Naive B cell (primary cell): Measurements from ENCODE around the gene OGA. TPM values are rescaled to one million over a fixed set of nuclear protein-coding genes. Genes with fewer than 3 reads are reported as not detected.

ENCODE experiments used
- ATAC-seq, 2 donors: fragments of 150-1000 bp; cut with Tn5 transposase; 2 replicates each; pipeline ENCODE4 v1.10.0; 2021; ENCODE audit warnings: low read depth in 2 of 2, mild to moderate bottlenecking in 2 of 2, moderate library complexity in 2 of 2
- DNase-seq: peaks from one replicate; pipeline ENCODE4 v3.0.0; 2022
- H3K27ac Mint-ChIP-seq, 6 donors: one replicate each; pipeline ENCODE4 v1.8.0; 2020 to 2022; ENCODE audit warnings: mild to moderate bottlenecking in 6 of 6, mixed read lengths in 6 of 6, moderate library complexity in 5 of 6, inconsistent platforms in 2 of 6
- H3K27me3 Mint-ChIP-seq, 3 donors: one replicate each; pipeline ENCODE4 v1.8.0; 2021 to 2022; ENCODE audit warnings: mixed read lengths in 3 of 3, mild to moderate bottlenecking in 1 of 3
- H3K36me3 Mint-ChIP-seq, 2 donors: one replicate each; pipeline ENCODE4 v1.8.0; 2020 to 2022; ENCODE audit warnings: mixed read lengths in 2 of 2, inconsistent platforms in 1 of 2, mild to moderate bottlenecking in 1 of 2
- H3K4me1 Mint-ChIP-seq, 3 donors: one replicate each; pipeline ENCODE4 v1.8.0; 2020 to 2022; ENCODE audit warnings: mixed read lengths in 3 of 3, inconsistent platforms in 1 of 3, mild to moderate bottlenecking in 1 of 3, moderate library complexity in 1 of 3
- H3K4me3 Mint-ChIP-seq, 8 donors: one replicate each; pipeline ENCODE4 v1.8.0; 2020 to 2022; ENCODE audit warnings: mild to moderate bottlenecking in 8 of 8, mixed read lengths in 8 of 8, moderate library complexity in 8 of 8, inconsistent platforms in 2 of 8
- H3K9me3 Mint-ChIP-seq, 7 donors: one replicate each; pipeline ENCODE4 v1.8.0; 2020 to 2022; ENCODE audit warnings: mixed read lengths in 7 of 7, mild to moderate bottlenecking in 5 of 7, inconsistent platforms in 2 of 7, moderate library complexity in 1 of 7
- polyA plus RNA-seq, 6 donors: library from polyadenylated mRNA; unstranded; fragments of 300-500 nt; fragmentation: Illumina TruSeq; gene quantifications; one replicate each; pipeline ENCODE4 v1.2.3, GENCODE V29; 2021; ENCODE audit warnings: low read depth in 6 of 6

Gene OGA
- polyA plus RNA-seq, result 10 to 100 TPM; 36.1 to 77.5 (median 61.2) TPM

DNA sequence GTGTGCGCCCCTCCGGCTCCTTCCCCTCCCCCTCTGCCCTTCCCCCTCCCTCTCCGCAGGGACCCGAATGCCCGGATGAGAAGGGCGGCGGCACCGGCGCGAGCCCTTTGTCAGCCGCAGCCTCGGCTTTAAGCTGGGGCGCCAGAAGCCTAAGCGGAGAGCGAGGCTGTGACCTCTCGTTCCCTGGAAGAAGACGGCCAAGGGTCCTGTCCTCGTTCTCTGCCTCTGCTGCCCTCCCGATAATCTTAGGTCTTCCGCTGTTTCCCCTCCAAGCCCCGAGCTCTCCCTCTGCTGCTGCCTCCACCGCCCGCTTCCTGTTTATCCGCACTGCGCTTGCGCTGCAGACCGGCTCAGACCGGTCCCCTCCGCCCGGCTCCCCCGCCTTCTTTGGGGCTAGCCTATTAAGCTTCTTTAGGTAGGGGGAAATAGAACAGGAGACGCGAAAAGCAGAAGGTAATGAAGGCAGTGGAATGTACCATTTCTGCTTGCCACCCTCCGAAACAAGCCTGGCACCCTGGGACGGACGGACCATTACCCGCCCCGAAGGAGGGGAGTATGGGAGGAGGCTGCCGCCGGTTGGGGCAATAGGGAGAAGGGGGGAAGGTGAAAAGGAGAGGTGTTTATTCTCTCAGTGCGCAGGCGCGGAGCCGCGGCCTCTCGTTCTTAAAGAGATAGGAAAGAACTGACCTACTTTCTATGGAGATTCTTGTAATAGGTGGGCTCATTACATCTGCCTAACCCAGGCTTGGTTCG, at the start of gene OGA:
Gene OGA, minus strand, starts transcription at position 326 of the 753 bp plus-strand sequence. CDS start 422 bp downstream, outside the sequence.
- DNase-seq (peak; percentile 98), ATAC-seq (peak; percentile 90)
- Mint-ChIP-seq H3K27me3 (no peaks in the 10 kb centered on the region), H3K4me1 (peaks cover 38 to 47% (median 39%) of the 10 kb centered on the region in 3 donors), H3K27ac (peak within 1 kb of the TSS; percentile 97 to 99 (median 98)), H3K4me3 (peak within 1 kb of the TSS; percentile 95 to 100 (median 98)), H3K36me3 (peaks cover 5 to 9% of the 10 kb centered on the region in 2 donors), H3K9me3 (peaks cover 0 to 2% (median 0%) of the 10 kb centered on the region in 7 donors)

DNA sequence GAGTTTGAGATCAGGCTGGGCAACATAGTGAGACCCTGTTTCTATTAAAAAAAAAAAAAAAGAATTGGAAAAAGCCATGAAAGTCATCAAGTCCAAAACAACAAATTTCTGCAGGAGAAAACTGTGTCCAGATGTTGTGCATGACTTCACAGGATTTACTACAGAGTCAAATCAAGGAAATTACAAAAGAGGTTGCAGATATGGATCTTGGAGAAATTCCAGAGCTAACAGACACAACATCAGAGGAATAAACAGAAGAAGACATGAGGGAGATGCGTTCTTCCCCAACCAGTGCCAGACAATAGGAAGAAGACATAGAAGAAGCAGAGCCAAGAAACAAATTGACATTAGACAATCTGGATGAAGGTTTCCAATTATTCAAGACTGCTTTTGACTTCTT, 49.7 kb upstream of the OGA start:
- Mint-ChIP-seq H3K4me1 (peaks cover 4 to 16% (median 6%) of the 10 kb centered on the region in 3 donors), H3K9me3 (peaks cover 0 to 8% (median 5%) of the 10 kb centered on the region in 7 donors), H3K36me3 (peaks cover 13 to 19% of the 10 kb centered on the region in 2 donors), H3K27ac (no peak overlapping the region), H3K27me3 (no peaks in the 10 kb centered on the region), H3K4me3 (no peak overlapping the region)
- ATAC-seq (no peak), DNase-seq (no peak)

GRCh38 chr10:101859530-101859929, 41.3 kb upstream of the OGA start:
- Mint-ChIP-seq H3K27me3 (no peaks in the 10 kb centered on the region), H3K27ac (peak overlapping the region in 1 of 6 donors; percentile 66), H3K36me3 (peaks cover 15 to 30% of the 10 kb centered on the region in 2 donors), H3K9me3 (peaks cover 5 to 14% (median 8%) of the 10 kb centered on the region in 7 donors), H3K4me1 (peaks cover 13 to 29% (median 22%) of the 10 kb centered on the region in 3 donors), H3K4me3 (no peak overlapping the region)
- no peak for DNase-seq
- no peak for ATAC-seq

DNA sequence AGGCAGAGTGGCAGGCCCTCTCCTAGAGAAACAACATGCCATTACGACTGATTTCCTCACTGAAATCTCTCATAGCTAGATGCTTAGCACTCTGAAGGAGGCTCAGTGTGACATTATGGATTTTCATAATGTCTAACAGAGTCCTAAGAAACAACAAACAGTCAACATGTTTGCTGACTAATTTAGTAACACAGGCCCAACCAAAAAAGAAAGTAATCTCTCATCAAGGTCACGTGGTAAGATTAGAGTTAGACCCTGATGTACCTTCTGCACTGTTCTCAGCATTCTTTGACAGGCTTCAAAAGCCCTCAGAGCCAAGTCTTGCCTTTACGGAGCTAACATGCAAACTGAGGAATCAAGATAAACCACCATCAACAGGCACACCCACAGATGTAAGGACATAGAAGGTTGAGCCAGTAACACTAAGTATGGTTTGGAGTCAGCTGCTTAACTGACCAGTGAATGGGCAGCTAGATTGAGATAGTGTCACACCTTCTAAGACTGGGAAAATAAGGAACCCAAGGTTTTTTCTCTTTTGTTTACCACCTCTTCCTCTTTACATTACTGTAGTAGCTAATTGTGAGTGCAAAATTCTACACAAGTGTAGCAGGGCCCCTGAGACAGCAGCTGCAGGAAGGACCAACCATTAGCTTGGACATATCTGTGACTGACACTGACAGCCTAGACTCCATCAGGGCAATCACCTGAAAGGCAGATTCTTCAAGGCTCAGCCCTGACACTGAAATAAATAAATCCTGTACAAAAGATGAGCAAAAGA, 40.7 kb upstream of the OGA start:
- peak overlapping the region in 2 of 6 donors; percentile 66 to 78 for H3K27ac Mint-ChIP-seq
- H3K9me3 Mint-ChIP-seq, result peaks cover 5 to 14% (median 8%) of the 10 kb centered on the region in 7 donors
- H3K36me3 Mint-ChIP-seq, result peaks cover 9 to 30% of the 10 kb centered on the region in 2 donors
- H3K4me3 Mint-ChIP-seq, result no peak overlapping the region
- H3K4me1 Mint-ChIP-seq, result peaks cover 9 to 28% (median 17%) of the 10 kb centered on the region in 3 donors
- no peak for DNase-seq
- no peaks in the 10 kb centered on the region for H3K27me3 Mint-ChIP-seq
- ATAC-seq, result peak in 1 of 2 donors; percentile 23

DNA sequence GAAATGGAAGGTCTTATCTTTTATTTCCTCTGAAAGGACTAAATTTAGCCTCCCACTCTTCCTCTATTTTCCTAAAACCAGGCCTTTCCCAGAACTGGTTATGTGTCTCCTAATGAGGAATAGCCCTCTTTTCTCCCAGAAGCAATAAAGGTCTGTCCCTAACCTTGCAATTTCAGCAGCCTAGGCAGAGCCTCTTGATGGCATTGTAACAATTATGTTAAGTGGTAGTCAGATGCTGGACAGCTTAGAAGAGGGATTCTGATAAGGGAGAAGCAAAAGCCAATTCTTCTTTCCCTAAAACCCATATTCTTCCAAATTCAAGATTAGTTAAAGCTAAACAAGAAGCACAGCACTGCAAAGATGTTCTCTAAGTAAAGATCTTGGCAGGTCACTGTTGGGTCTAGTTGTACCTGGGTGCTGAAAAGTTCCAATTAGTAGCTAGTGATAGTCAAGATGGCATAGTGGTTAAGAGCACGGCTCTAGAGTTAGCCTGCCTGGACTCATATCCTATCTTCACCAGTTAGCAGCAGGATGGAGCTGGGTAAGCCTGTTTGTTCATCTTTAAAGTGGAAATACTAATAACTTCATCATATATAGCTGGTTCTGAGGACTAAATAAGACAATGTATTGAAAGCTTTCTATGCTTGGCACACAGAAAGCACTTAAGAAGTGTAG, 39.7 kb upstream of the OGA start:
- Mint-ChIP-seq H3K36me3 (peaks cover 7 to 30% of the 10 kb centered on the region in 2 donors), H3K9me3 (peaks cover 5 to 14% (median 8%) of the 10 kb centered on the region in 7 donors), H3K27me3 (no peaks in the 10 kb centered on the region), H3K4me1 (peaks cover 7 to 25% (median 20%) of the 10 kb centered on the region in 3 donors), H3K4me3 (peak overlapping the region in 1 of 8 donors; percentile 0), H3K27ac (peak overlapping the region in 1 of 6 donors; percentile 32)
- no peak for ATAC-seq
- DNase-seq, result no peak

DNA sequence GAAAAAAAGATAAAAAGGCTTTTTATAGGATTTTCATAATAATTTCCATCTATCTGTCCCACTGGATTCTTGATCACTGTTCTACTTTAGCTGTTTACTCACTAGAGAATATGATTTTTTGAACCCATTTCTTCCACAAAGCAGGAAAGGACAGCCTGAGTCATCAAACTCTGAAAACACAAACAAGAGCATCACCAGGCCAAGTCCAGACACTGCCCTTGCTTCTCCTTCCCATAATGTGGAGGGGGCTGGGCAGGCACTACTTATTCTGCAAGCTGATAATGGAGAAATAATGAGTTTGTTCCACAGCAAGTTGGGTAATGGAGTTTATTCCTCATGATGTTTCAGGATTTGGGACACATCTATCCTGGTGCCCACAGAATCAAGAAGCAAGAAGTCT, 38.4 kb upstream of the OGA start:
- ATAC-seq, result no peak
- H3K4me1 Mint-ChIP-seq, result peaks cover 7 to 25% (median 20%) of the 10 kb centered on the region in 3 donors
- H3K36me3 Mint-ChIP-seq, result peaks cover 7 to 22% of the 10 kb centered on the region in 2 donors
- DNase-seq, result no peak
- no peak overlapping the region for H3K27ac Mint-ChIP-seq
- H3K4me3 Mint-ChIP-seq, result no peak overlapping the region
- H3K9me3 Mint-ChIP-seq, result peaks cover 5 to 14% (median 8%) of the 10 kb centered on the region in 7 donors
- H3K27me3 Mint-ChIP-seq, result no peaks in the 10 kb centered on the region

GRCh38 chr10:101851411-101852116, 33.3 kb upstream of the OGA start:
- ATAC-seq (no peak), DNase-seq (no peak)
- Mint-ChIP-seq H3K27me3 (no peaks in the 10 kb centered on the region), H3K36me3 (peaks cover 0 to 21% of the 10 kb centered on the region in 2 donors), H3K4me1 (peaks cover 11 to 20% (median 14%) of the 10 kb centered on the region in 3 donors), H3K9me3 (no peaks in the 10 kb centered on the region), H3K4me3 (no peak overlapping the region), H3K27ac (peak overlapping the region in 1 of 6 donors; percentile 81)

- H3K36me3 Mint-ChIP-seq, result peaks cover 0 to 21% of the 10 kb centered on the region in 2 donors
- no peak overlapping the region for H3K4me3 Mint-ChIP-seq
- ATAC-seq, result no peak
- H3K4me1 Mint-ChIP-seq, result peaks cover 11 to 20% (median 14%) of the 10 kb centered on the region in 3 donors
- no peaks in the 10 kb centered on the region for H3K27me3 Mint-ChIP-seq
- DNase-seq, result no peak
- H3K9me3 Mint-ChIP-seq, result no peaks in the 10 kb centered on the region
- peak overlapping the region in 3 of 6 donors; percentile 21 to 81 (median 78) for H3K27ac Mint-ChIP-seq
Observed at GRCh38 chr10:101850749-101851148, 32.5 kb upstream of the OGA start.

DNA sequence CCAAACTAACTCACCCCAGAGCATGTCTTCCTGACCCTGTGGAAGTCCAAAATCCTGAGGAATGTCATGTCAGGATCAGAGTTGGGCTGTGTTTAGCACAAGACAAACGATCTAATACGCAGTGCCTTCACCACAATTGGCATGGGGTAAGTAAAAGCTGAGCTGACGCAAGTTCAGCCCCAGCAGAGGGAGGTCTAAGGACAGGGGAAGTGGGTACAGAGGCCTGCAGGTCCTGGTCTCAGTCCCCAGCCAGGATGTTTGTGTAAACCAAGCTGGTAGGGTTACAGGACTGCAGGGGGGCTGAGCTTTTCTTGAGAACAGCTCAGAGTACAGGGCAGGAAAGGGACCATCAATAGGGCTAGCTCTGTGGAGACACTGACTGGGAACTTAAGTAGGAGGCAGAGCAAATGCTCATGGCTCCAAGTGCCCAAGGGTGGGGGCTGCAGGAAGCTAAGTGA, 30.7 kb upstream of the OGA start:
- ATAC-seq, result no peak
- peak overlapping the region in 1 of 8 donors; percentile 41 for H3K4me3 Mint-ChIP-seq
- H3K4me1 Mint-ChIP-seq, result peaks cover 25 to 33% (median 30%) of the 10 kb centered on the region in 3 donors
- no peak for DNase-seq
- no peaks in the 10 kb centered on the region for H3K27me3 Mint-ChIP-seq
- H3K36me3 Mint-ChIP-seq, result peaks cover 0 to 21% of the 10 kb centered on the region in 2 donors
- H3K9me3 Mint-ChIP-seq, result no peaks in the 10 kb centered on the region
- peak overlapping the region in 2 of 6 donors; percentile 3 to 10 for H3K27ac Mint-ChIP-seq

GRCh38 chr10:101848408-101848807, 30.2 kb upstream of the OGA start:
- Mint-ChIP-seq H3K27me3 (no peaks in the 10 kb centered on the region), H3K4me1 (peaks cover 27 to 31% (median 30%) of the 10 kb centered on the region in 3 donors), H3K36me3 (peaks cover 0 to 21% of the 10 kb centered on the region in 2 donors), H3K27ac (peak overlapping the region in 3 of 6 donors; percentile 10 to 76 (median 22)), H3K9me3 (no peaks in the 10 kb centered on the region), H3K4me3 (no peak overlapping the region)
- ATAC-seq (no peak), DNase-seq (no peak)

DNA sequence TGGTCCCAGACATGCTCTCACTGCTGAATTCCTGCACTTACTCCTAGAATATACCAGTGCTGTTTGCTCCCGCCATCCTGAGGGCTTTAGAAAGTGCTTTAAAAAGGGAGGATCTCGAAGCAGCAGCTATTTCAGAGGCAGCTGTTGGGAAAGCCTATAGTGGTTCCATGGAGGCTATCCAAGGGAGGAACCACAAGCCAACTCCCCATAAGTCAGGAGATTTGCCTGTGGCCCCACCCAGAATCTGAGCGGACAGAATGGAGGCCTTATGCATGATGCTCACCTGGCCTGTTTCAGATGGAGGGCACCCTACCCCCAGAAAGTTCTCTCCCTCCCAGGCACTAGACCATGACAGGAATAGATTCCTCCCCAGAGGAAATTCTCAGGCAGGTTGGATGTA, 27.6 kb upstream of the OGA start:
- no peaks in the 10 kb centered on the region for H3K9me3 Mint-ChIP-seq
- DNase-seq (no peak), ATAC-seq (no peak)
- H3K27me3 Mint-ChIP-seq, result no peaks in the 10 kb centered on the region
- peaks cover 47 to 54% (median 52%) of the 10 kb centered on the region in 3 donors for H3K4me1 Mint-ChIP-seq
- peak overlapping the region in 2 of 6 donors; percentile 56 to 70 for H3K27ac Mint-ChIP-seq
- H3K36me3 Mint-ChIP-seq, result peaks cover 0 to 15% of the 10 kb centered on the region in 2 donors
- peak overlapping the region in 3 of 8 donors; percentile 1 to 92 (median 39) for H3K4me3 Mint-ChIP-seq
